OCI-LY3 (cell line): ENCODE measurements around the gene SMIM34.
"Not testable (repeated sequence)": the region's sequence is repeated elsewhere in the genome, so short reads cannot be mapped to it uniquely, and the experiment has no call there.

Experiments used
- EZH2phosphoT487 ChIP-seq: fragments of 200-600 bp; shearing (Covaris generic); IDR thresholded peaks from 2 replicates; pipeline ENCODE4 v1.6.1; 2018; ENCODE audit warnings: antibody characterized with exemption, mixed run types, low read depth
- TF ChIP-seq, protein P1 (sequence below): fragments of 200-600, 300-600 bp; sonication (generic); IDR thresholded peaks from 2 replicates; pipeline ENCODE4 v1.5.1; 2014; ENCODE audit warnings: antibody characterized with exemption, low read length, low read depth

DNA sequence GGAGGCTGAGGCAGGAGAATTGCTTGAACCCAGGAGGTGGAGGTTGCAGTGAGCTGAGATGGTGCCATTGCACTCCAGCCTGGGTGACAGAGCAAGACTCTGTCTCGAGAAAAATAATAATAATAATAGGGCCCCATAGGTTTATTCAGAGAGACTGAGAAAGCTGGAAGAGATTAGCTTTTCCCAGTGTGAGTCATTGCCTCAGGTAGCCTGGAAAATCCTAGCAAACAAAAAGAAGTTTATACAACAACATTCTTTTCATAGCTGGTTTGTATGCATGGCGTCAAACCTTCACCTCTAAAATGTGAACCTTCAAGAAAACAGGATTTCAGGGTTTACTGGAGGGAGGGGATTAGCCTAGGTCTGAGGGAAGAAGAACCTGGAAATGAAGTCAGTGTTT is 40.6 kb downstream of the SMIM34 start:
- TF ChIP-seq, protein P1, sequence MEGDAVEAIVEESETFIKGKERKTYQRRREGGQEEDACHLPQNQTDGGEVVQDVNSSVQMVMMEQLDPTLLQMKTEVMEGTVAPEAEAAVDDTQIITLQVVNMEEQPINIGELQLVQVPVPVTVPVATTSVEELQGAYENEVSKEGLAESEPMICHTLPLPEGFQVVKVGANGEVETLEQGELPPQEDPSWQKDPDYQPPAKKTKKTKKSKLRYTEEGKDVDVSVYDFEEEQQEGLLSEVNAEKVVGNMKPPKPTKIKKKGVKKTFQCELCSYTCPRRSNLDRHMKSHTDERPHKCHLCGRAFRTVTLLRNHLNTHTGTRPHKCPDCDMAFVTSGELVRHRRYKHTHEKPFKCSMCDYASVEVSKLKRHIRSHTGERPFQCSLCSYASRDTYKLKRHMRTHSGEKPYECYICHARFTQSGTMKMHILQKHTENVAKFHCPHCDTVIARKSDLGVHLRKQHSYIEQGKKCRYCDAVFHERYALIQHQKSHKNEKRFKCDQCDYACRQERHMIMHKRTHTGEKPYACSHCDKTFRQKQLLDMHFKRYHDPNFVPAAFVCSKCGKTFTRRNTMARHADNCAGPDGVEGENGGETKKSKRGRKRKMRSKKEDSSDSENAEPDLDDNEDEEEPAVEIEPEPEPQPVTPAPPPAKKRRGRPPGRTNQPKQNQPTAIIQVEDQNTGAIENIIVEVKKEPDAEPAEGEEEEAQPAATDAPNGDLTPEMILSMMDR = not testable (repeated sequence)
- not testable (repeated sequence) for TF ChIP-seq EZH2phosphoT487
